GM12872 (cell line): Measurements from ENCODE around the gene CNTNAP1.

Experiments
- TF ChIP-seq, protein P1 (sequence below): IDR thresholded peaks from 3 replicates; pipeline ENCODE4 v1.5.1; 2011; ENCODE audit warnings: low read depth, mild to moderate bottlenecking, low read length, moderate library complexity; ENCODE audit not compliant: insufficient read depth

CNTNAP1 gene

DNA sequence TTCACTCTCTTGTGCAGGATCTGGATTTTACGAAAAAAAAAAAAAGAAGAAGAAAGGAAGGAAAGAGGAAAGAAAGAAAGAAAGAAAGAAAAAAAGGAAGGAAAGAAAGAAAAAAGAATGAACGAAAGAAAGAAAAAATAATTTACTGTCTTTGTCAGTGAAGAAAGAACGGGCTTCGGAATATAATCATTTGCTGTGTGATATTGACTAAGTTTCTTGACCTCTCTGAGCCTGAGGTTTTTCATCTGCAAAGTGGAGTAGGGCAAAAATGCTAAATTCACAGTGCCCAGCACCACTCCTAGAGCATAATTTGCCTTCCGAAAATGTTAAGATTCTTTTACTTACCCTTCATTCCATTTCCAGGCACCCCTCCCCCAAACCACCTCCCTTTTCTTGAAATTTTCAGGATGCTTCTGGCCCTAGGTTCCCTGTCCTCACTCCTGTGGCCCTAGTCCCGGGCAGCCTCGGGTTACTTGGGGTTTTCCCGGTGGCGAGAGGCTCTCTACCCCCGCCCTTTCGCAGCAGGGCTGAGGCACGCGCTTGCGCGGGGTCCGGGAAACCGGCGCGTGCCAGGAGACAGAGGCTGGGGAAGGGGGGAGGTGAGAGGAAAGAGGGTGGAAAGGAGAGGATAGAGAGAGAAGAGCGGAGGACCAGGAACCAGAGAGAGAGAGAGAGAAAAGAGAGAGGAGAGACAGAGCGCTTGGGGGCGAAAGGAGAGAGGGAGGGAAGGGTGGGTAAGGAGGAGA is at the start of gene CNTNAP1:
CNTNAP1 (plus strand) TSS at position 556 of the 746 bp plus-strand sequence. CDS start 299 bp downstream, outside the sequence.
- TF ChIP-seq, protein P1, sequence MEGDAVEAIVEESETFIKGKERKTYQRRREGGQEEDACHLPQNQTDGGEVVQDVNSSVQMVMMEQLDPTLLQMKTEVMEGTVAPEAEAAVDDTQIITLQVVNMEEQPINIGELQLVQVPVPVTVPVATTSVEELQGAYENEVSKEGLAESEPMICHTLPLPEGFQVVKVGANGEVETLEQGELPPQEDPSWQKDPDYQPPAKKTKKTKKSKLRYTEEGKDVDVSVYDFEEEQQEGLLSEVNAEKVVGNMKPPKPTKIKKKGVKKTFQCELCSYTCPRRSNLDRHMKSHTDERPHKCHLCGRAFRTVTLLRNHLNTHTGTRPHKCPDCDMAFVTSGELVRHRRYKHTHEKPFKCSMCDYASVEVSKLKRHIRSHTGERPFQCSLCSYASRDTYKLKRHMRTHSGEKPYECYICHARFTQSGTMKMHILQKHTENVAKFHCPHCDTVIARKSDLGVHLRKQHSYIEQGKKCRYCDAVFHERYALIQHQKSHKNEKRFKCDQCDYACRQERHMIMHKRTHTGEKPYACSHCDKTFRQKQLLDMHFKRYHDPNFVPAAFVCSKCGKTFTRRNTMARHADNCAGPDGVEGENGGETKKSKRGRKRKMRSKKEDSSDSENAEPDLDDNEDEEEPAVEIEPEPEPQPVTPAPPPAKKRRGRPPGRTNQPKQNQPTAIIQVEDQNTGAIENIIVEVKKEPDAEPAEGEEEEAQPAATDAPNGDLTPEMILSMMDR = no peak

DNA sequence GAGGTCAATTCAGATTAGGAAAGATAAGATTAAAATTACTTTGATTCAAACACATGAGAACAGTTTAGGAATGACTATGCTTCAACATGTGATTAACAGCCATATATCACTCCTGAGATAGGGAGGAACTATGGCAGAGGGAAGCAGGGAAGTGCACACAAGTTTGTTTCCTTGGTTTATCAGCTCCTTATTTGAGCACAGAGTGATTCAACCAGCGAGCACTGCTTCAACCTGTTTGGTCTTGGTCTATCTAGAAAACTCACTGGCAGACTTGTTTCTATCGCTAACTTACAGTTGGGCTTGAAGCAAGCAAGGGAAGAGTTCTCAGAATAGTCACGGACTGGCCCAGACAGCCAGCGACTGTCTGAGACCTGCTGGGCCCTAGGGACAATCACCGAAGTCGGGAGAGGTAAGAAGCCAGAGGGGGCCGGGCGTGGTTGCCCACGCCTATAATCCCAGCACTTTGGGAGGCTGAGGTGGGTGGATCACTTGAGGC is 49.3 kb upstream of the CNTNAP1 start:
- TF ChIP-seq, protein P1 = no peak

DNA sequence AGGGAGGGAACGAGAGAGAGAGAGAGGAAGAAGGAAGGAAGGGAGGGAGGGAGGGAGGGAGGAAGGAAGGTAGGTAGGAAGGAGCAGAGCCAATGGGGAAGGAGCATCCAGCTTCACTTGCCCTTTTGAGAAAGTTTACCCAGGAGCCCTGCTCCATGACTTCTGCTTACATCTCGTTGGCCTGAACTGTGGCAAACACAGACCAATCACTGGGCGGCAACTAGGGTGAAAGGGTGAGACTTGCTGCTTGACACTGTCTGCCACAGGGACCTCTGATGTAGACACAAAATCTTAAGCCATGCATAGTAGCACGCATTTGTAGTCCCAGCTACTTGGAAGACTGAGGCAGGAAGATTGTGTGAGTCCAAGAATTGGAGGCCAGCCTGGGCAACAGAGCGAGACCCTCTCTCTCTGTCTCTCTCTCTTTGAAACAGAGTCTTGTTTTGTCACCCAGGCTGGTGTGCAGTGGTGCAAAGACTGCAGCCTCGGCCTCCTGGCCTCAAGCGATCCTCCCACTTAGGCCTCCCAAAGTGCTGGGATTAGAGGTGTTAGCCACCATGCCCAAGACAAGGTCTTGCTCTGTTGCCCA is 42.7 kb upstream of the CNTNAP1 start:
- TF ChIP-seq, protein P1 = no peak

DNA sequence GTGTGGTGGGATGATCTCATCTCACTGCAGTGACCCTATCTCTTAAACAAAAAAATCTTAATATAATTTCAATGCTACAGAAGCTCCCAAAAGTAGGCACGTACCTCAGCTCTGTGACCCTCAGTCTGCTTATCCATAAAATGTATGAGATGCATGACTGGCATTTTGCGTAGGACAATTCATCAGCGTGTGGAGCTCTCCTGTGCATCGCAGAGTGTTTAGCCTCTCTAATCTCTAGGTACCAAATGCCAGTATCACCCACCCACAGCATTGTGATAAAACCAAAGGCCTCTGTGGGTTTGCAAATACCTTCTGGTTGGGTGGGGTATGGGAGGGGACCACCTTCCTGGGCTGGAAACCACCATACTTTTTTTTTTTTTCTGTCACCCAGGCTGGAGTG is 42.2 kb upstream of the CNTNAP1 start:
- TF ChIP-seq, protein P1 = no peak

DNA sequence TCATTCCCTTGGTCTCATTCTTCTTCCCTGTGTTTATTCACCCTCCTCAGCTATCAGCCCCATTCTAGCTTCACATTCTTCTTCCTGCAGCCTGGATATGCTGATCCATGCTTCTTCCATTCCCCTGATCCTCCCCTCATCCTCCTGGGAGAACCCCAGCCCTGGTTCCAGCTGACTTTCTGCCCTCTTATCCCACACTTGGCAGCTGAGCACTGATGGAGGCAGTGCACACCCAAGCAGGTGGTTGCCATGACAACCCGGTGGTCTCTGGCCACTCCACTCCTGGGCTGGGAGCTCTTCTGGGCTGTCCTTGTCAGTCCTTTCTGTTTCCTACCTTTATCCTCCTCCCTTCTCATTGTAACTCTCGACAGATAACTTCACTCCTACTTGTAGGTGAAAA is 40.0 kb upstream of the CNTNAP1 start:
- TF ChIP-seq, protein P1 = no peak

DNA sequence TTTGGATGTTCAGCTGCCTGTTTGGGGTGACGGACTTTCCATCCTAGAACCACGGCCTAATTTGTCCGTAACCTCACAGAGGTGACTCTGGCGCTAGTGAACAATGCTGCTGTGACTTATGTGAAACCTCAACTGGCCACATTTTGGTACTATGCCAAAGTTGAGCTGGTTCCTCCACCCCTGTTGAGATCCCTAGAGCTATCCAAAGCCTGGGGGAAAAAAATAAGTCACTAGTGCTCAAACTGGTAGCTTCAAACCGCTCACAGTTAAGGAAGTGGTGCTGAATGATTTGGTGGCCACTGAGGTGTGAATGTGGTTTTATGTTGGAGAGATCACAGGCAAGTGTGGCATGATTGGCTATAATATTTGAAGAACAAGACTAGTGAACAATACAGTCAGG is 34.6 kb upstream of the CNTNAP1 start:
- TF ChIP-seq, protein P1 = no peak

DNA sequence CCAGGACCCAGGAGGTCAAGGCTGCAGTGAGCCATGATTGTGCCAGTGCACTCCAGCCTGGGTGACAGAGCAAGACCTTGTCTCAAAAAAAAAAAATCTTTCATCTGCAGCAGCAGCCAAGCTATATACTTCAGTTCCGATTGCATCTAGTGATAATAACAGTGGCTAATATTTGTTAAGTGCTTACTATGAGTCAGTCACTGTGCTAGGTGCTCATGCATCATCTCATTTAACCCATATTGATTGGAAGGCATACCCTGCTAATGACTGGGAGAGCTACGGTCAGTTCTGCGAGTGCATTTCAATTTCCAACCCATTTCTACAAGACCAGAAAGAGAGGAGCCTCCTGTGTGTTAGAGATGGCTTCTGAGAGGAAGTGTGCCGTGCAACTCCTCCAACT is 30.9 kb upstream of the CNTNAP1 start:
- TF ChIP-seq, protein P1 = no peak
